ENCODE results near the gene SMIM22. TPM values are rescaled to one million over a fixed set of nuclear protein-coding genes. Genes with fewer than 3 reads are reported as not detected.

SMIM22 gene
- total RNA-seq, 1 experiment from 2014 or later, result not detected

DNA sequence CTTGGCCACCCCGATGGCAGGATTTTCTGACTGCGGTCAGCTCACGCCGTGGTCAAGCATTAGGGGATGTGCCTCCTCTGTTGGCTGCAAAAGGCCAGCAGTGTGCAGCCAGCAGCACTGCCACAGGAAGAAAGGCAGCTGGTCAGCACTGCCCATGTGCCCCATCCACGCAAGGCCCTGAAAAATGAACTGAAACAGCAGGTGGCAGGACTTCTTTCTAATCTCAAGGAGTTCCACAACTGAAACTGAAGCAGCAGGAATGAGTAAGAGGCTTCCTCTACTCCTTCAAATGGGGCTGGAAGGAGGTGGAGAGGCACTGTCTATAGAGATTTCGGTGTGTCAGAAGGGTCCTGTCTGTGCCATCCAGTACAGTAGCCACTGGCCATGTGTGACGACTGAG lies 31.4 kb upstream of the SMIM22 start:
- Histone ChIP-seq H3K36me3 (replicated peaks; ENCODE audit: control insufficient read depth, insufficient read depth, low read length) (peaks cover 29% of the 10 kb centered on the region), H3K27me3 (ENCODE audit: control insufficient read depth, insufficient read depth, low read length) (no peaks in the 10 kb centered on the region), H3K4me3 (ENCODE audit: insufficient read depth, low read depth, low read length) (no peak overlapping the region)
- no peak for DNase-seq

- DNase-seq, result no peak
- Histone ChIP-seq H3K27me3 (ENCODE audit: control insufficient read depth, insufficient read depth, low read length) (no peaks in the 10 kb centered on the region), H3K36me3 (replicated peaks; ENCODE audit: control insufficient read depth, insufficient read depth, low read length) (peaks cover 18% of the 10 kb centered on the region), H3K4me3 (ENCODE audit: insufficient read depth, low read depth, low read length) (peak overlapping the region; percentile 83)
These were observed 29.4 kb upstream of the SMIM22 start for GRCh38 chr16:4765511-4766474.

- peak; percentile 99 for DNase-seq
- Histone ChIP-seq H3K36me3 (replicated peaks; ENCODE audit: control insufficient read depth, insufficient read depth, low read length) (peaks cover 15% of the 10 kb centered on the region), H3K27me3 (ENCODE audit: control insufficient read depth, insufficient read depth, low read length) (no peaks in the 10 kb centered on the region), H3K4me3 (ENCODE audit: insufficient read depth, low read depth, low read length) (peak within 1 kb of the TSS; percentile 83)
These were observed 28.1 kb upstream of the SMIM22 start, which contains the start of gene ZNF500 for GRCh38 chr16:4766875-4767628. Gene ZNF500, minus strand, starts transcription at chr16:4767162. Its CDS starts 1,184 bp downstream, at chr16:4765978.

GRCh38 chr16:4767872-4768548 lies 27.2 kb upstream of the SMIM22 start:
- H3K4me3 ChIP-seq (ENCODE audit: insufficient read depth, low read depth, low read length), result peak overlapping the region; percentile 37
- peaks cover 12% of the 10 kb centered on the region for H3K36me3 ChIP-seq (replicated peaks; ENCODE audit: control insufficient read depth, insufficient read depth, low read length)
- no peak for DNase-seq
- H3K27me3 ChIP-seq (ENCODE audit: control insufficient read depth, insufficient read depth, low read length), result no peaks in the 10 kb centered on the region

DNA sequence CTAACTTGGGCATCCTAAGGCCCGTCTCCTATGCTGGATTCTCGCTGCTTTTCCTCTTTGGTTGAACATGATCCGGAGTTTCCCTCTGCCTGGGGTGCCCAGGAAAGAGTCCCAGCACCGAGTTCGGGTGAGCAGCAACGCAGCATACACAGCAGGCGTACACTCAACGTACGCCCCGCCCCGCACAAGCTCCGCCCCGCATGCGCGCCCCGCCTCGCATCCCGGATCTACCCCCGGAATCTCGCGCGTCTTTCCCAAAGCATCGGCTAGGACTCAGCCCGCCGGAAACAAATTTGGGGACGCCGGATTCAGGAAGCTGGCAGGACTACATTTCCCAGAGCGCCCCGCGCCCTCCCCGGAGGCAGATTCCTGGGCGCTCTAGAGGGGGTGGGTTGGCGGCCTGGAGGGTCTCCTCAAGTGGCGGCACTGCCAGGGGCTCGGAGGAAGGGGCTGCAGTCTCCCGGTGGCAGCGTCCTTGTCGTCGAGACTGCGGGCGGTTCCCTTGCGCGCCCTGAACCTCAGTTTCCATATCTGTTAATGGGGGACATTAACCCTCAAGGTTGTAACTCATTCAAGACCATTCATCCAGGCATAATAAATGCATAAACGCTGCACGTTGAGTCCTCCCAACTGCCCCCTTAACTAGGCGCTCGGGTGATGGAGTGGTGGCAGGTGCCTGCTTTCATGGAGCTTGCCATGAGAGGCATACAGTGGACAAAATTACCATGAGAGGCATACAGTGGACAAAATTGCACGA lies 26.4 kb upstream of the SMIM22 start:
- H3K36me3 ChIP-seq (replicated peaks; ENCODE audit: control insufficient read depth, insufficient read depth, low read length), result peaks cover 8% of the 10 kb centered on the region
- no peaks in the 10 kb centered on the region for H3K27me3 ChIP-seq (ENCODE audit: control insufficient read depth, insufficient read depth, low read length)
- DNase-seq, result peak; percentile 99
- H3K4me3 ChIP-seq (ENCODE audit: insufficient read depth, low read depth, low read length), result peak overlapping the region; percentile 42

- Histone ChIP-seq H3K36me3 (replicated peaks; ENCODE audit: control insufficient read depth, insufficient read depth, low read length) (peaks cover 3% of the 10 kb centered on the region), H3K27me3 (ENCODE audit: control insufficient read depth, insufficient read depth, low read length) (no peaks in the 10 kb centered on the region), H3K4me3 (ENCODE audit: insufficient read depth, low read depth, low read length) (no peak overlapping the region)
- no peak for DNase-seq
These were observed 25.9 kb upstream of the SMIM22 start for GRCh38 chr16:4769306-4769638.

DNA sequence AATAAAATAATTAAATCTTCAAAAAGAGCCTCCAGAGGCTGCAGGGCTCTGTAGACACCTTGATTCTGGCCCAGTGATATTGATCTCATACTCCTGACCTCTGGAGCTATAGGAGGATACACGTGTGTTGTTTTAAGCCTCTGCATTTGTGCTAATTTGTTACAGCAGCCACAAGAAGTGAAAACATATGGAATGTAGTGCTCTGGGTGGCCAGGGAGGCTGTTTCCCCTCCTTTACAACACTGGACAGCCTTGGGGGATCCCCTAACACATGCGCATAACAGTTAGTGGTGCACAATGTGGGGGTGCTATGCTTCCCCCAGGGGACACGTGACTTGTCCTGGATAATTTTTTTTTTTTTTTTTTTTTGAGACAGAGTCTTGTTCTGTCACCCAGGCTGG lies 23.5 kb upstream of the SMIM22 start:
- no peak overlapping the region for H3K4me3 ChIP-seq (ENCODE audit: insufficient read depth, low read depth, low read length)
- no peak for DNase-seq
- H3K36me3 ChIP-seq (replicated peaks; ENCODE audit: control insufficient read depth, insufficient read depth, low read length), result no peaks in the 10 kb centered on the region
- no peaks in the 10 kb centered on the region for H3K27me3 ChIP-seq (ENCODE audit: control insufficient read depth, insufficient read depth, low read length)

DNA sequence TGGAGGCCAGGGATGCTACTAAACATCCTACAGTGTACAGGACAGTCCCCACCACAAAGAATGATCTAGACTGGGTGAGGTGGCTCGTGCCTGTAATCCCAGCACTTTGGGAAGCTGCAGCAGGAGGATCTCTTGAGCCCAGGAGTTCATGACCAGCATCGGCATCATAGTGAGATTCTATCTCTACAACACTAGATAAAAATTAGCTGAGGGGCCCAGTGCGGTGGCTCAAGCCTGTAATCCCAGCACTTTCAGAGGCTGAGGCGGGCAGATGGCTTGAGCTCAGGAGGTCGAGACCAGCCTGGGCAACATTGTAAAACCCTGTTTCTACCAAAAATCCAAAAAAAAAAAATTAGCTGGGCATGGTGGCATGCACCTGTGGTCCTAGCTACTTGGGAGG lies 22.8 kb upstream of the SMIM22 start:
- Histone ChIP-seq H3K27me3 (ENCODE audit: control insufficient read depth, insufficient read depth, low read length) (no peaks in the 10 kb centered on the region), H3K4me3 (ENCODE audit: insufficient read depth, low read depth, low read length) (no peak overlapping the region), H3K36me3 (replicated peaks; ENCODE audit: control insufficient read depth, insufficient read depth, low read length) (no peaks in the 10 kb centered on the region)
- DNase-seq, result no peak

DNA sequence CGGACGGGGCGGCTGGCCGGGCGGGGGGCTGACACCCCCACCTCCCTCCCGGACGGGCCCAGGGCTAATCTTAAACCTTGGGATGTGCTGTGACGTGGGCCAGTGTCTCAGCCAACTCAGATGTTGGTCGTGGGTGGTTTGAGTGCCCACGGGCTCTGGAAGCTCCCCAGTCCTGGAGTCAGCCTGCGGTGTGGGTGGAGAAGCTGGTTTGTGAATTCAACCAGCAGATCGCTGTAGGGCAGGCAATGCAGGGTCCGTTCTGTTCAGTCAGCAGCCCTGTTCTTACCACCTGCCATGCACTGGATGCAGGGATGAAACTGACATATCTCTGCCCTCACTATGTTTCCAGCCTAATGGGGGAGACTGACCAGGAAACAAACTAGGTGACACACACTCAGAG lies 20.2 kb upstream of the SMIM22 start:
- Histone ChIP-seq H3K36me3 (replicated peaks; ENCODE audit: control insufficient read depth, insufficient read depth, low read length) (no peaks in the 10 kb centered on the region), H3K4me3 (ENCODE audit: insufficient read depth, low read depth, low read length) (no peak overlapping the region), H3K27me3 (ENCODE audit: control insufficient read depth, insufficient read depth, low read length) (no peaks in the 10 kb centered on the region)
- DNase-seq, result no peak

- Histone ChIP-seq H3K36me3 (replicated peaks; ENCODE audit: control insufficient read depth, insufficient read depth, low read length) (no peaks in the 10 kb centered on the region), H3K4me3 (ENCODE audit: insufficient read depth, low read depth, low read length) (no peak overlapping the region), H3K27me3 (ENCODE audit: control insufficient read depth, insufficient read depth, low read length) (no peaks in the 10 kb centered on the region)
- no peak for DNase-seq
These were observed 18.9 kb upstream of the SMIM22 start for GRCh38 chr16:4776141-4776705.

DNA sequence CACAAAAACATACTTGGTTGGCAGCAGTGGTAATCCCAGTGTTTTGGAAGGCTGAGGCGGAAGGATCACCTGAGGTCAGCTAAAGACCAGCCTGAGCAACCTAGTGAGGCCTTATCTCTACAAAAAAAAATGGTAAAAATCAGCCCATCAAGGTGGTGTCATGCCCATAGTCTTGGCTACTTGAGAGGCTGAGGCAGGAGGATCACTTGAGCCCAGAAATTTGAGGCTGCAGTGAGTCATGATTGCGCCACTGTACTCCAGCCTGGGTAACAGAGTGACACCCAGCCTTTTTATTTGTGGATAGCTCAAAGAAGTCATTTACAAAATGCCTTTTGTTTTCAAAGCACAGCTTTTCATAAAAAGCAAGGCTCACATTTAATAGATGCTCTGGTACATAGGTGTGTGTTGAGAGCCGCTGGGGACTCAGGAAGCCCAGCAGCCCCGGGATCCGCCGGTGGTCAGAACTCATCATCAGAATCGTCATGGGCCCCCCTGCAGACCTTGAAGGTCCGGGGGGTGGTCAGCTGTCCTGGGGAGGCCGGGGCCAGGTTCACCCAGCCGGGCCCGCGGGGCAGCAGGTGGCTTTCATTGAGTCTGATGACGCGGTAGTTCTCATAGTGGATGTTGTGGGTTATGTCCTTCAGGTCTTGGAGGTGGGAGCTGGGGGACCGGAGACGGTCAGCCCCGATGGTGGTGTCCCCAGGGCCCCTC lies 17.7 kb upstream of the SMIM22 start:
- no peaks in the 10 kb centered on the region for H3K36me3 ChIP-seq (replicated peaks; ENCODE audit: control insufficient read depth, insufficient read depth, low read length)
- no peaks in the 10 kb centered on the region for H3K27me3 ChIP-seq (ENCODE audit: control insufficient read depth, insufficient read depth, low read length)
- H3K4me3 ChIP-seq (ENCODE audit: insufficient read depth, low read depth, low read length), result no peak overlapping the region
- DNase-seq, result no peak

DNA sequence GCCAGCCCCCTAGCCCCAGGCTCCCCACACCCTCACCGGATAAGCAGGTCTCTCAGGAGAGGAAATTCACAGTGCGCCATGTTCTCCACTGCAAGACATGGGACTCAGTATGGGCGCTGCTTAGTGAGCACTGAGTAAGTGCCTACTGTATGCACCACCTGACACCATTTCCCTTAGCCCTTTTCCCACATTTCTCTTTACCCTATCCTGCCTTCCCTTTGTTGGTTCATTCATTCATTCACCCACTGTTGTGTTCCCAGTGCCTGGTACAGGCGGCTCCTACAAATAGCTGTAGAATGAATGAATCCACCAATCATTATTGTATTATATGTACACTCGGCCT lies 17.1 kb upstream of the SMIM22 start:
- Histone ChIP-seq H3K4me3 (ENCODE audit: insufficient read depth, low read depth, low read length) (no peak overlapping the region), H3K27me3 (ENCODE audit: control insufficient read depth, insufficient read depth, low read length) (no peaks in the 10 kb centered on the region), H3K36me3 (replicated peaks; ENCODE audit: control insufficient read depth, insufficient read depth, low read length) (no peaks in the 10 kb centered on the region)
- DNase-seq, result no peak

DNA sequence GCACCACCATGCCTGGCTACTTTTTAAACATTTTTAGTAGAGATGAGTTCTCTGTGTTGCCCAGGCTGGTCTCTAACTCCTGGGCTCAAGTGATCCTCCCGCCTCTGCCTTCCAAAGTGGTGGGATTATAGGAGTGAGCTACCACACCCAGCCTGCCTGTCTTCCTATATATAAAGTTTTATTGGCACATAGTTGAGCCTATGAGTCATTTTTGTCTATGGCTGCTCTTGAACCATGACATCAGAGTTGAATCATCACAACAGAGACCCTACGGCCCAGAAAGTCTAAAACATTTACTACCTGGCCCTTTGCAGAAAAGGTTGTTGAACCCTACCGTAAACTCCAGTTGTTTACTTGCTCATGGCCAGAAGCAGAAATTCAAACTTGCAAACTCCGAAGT lies 14.9 kb upstream of the SMIM22 start:
- Histone ChIP-seq H3K27me3 (ENCODE audit: control insufficient read depth, insufficient read depth, low read length) (no peaks in the 10 kb centered on the region), H3K36me3 (replicated peaks; ENCODE audit: control insufficient read depth, insufficient read depth, low read length) (no peaks in the 10 kb centered on the region), H3K4me3 (ENCODE audit: insufficient read depth, low read depth, low read length) (no peak overlapping the region)
- no peak for DNase-seq

Measured in H7 (cell line).